Esophagus muscularis mucosa (tissue), 2 donors: Measurements from ENCODE around the gene UGT1A4.

Source experiments
- EP300 ChIP-seq: sonication (generic); formaldehyde crosslinking; IDR thresholded peaks from one replicate; pipeline ENCODE4 v1.6.1; 2017; ENCODE audit warnings: antibody characterized with exemption
- POLR2A ChIP-seq: fragments of 450-650 bp; IDR thresholded peaks from one replicate; pipeline ENCODE4 v1.6.1; 2017; ENCODE audit warnings: antibody characterized with exemption, moderate library complexity, mild to moderate bottlenecking, low read depth

GRCh38 chr2:233766416-233766815, 47.9 kb downstream of the UGT1A4 start:
- TF ChIP-seq POLR2A (no peak), EP300 (no peak)
